ENCODE measurements around the gene IPO7. TPM values are rescaled to one million over a fixed set of nuclear protein-coding genes. Genes with fewer than 3 reads are reported as not detected.

Gene IPO7
- total and polyA plus RNA-seq, 2 of the 13 experiments (the other 11 are each of a cell fraction or from before 2014, with no cell fraction given), result 59.4 to 98.4 TPM

GRCh38 chr11:9461063-9461759, 76.8 kb downstream of the IPO7 start (continued):
- TF ChIP-seq FUBP1 (CRISPR knock-in tag; IDR thresholded peaks at IDR 0.05; ENCODE audit: borderline replicate concordance), result no peak
- no peak for TF ChIP-seq ZNF460 (CRISPR knock-in tag; IDR thresholded peaks at IDR 0.05; ENCODE audit: borderline replicate concordance)
- no peak for TF ChIP-seq ETV5 (CRISPR knock-in tag; IDR thresholded peaks at IDR 0.05; ENCODE audit: borderline replicate concordance)
- no peak for TF ChIP-seq HMGA1 (CRISPR knock-in tag; conservative IDR thresholded peaks at IDR 0.05)
- no peak for TF ChIP-seq DNMT3B (CRISPR knock-in tag; conservative IDR thresholded peaks at IDR 0.05)
- 0 out of 2 replicates have a peak, but pooled peaks have one; percentile 65 for TF ChIP-seq ZNF564 (CRISPR knock-in tag; IDR thresholded peaks at IDR 0.05)
- TF ChIP-seq ATF2 (CRISPR knock-in tag; IDR thresholded peaks at IDR 0.05), result no peak
- no peak for TF ChIP-seq ADNP (CRISPR knock-in tag; IDR thresholded peaks at IDR 0.05)
- TF ChIP-seq ZNF207 (IDR thresholded peaks at IDR 0.05; ENCODE audit: borderline replicate concordance), result no peak
- TF ChIP-seq ARID5B (CRISPR knock-in tag; IDR thresholded peaks at IDR 0.05), result no peak
- TF ChIP-seq HOXA7 (CRISPR knock-in tag; IDR thresholded peaks at IDR 0.05), result no peak
- no peak for TF ChIP-seq ZBTB4 (CRISPR knock-in tag; IDR thresholded peaks at IDR 0.05; ENCODE audit: borderline replicate concordance)
- TF ChIP-seq ZNF580 (CRISPR knock-in tag; IDR thresholded peaks at IDR 0.05; ENCODE audit: borderline replicate concordance, low read depth), result no peak
- no peak for TF ChIP-seq ZBTB20 (CRISPR knock-in tag; IDR thresholded peaks at IDR 0.05; ENCODE audit: borderline replicate concordance, low read depth)
- no peak for TF ChIP-seq ZNF230 (CRISPR knock-in tag; IDR thresholded peaks at IDR 0.05)
- peak; percentile 23; the same call in 1 of the 2 replicates for TF ChIP-seq FOXP4 (CRISPR knock-in tag; IDR thresholded peaks at IDR 0.05)

All from HepG2 (cell line).